ENCODE measurements around the gene MED19.
A peak's percentile ranks its signal among the peaks of the same experiment; 100 is the strongest.

The MED19 gene

DNA sequence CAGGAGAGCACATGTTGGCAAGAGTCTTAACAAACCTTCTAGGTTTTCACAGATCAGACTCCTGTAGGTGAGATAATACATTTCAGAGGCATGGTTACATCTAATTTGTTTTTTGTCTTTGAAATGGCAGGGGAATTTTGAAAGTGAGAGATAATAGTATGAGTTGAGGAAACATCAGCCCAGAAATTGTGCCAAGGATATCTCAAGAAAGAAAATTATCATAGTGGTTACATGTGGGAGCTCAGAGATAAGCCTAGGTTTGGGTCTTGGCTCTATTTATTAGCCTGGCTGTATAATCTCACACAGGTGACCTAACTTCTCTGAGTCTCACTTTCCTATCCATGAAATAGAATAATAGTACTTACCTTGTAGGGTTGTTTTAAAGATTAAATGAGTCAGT, 39.2 kb upstream of the MED19 start:
- Histone ChIP-seq H3K4me1 (ENCODE audit: control insufficient read depth in 1 of 2, insufficient read depth in 2 of 2, low read length in 2 of 2) (no peaks in the 10 kb centered on the region), H3K4me3 (ENCODE audit: low read depth, low read length) (no peak overlapping the region), H3K18ac (ENCODE audit: low read length) (no peak overlapping the region), H4K8ac (ENCODE audit: low read depth, low read length) (no peak overlapping the region), H3K27me3 (ENCODE audit: insufficient read depth, low read length) (no peaks in the 10 kb centered on the region), H4K12ac (ENCODE audit: low read depth, low read length) (no peak overlapping the region), H2BK120ac (ENCODE audit: insufficient read depth, low read length, poor library complexity) (no peak overlapping the region), H2BK5ac (ENCODE audit: low read depth, low read length, poor library complexity) (no peak overlapping the region), H3K27ac (ENCODE audit: low read depth, low read length) (no peak overlapping the region), H4K91ac (ENCODE audit: low read depth, low read length) (no peak overlapping the region), H3K36me3 (ENCODE audit: control insufficient read depth in 1 of 2, insufficient read depth in 2 of 2, low read length in 2 of 2) (no peaks in the 10 kb centered on the region), H2AK5ac (ENCODE audit: low read length) (no peak overlapping the region), H3K9ac (ENCODE audit: low read length) (no peak overlapping the region), H2BK12ac (ENCODE audit: low read length) (no peak overlapping the region), H3K23ac (ENCODE audit: low read length) (no peak overlapping the region), H3K14ac (ENCODE audit: low read length) (no peak overlapping the region), H3K79me2 (ENCODE audit: control insufficient read depth, insufficient read depth, low read length, poor library complexity) (no peaks in the 10 kb centered on the region), H3K4ac (ENCODE audit: low read depth, low read length) (no peak overlapping the region), H3K9me3 (ENCODE audit: insufficient read depth, low read depth, low read length) (peaks cover 1% of the 10 kb centered on the region), H3K4me2 (ENCODE audit: low read length) (no peak overlapping the region), H2AFZ (ENCODE audit: insufficient read depth, low read length, poor library complexity) (no peak overlapping the region), H3K79me1 (ENCODE audit: low read length) (no peaks in the 10 kb centered on the region)
- no peak for DNase-seq

DNA sequence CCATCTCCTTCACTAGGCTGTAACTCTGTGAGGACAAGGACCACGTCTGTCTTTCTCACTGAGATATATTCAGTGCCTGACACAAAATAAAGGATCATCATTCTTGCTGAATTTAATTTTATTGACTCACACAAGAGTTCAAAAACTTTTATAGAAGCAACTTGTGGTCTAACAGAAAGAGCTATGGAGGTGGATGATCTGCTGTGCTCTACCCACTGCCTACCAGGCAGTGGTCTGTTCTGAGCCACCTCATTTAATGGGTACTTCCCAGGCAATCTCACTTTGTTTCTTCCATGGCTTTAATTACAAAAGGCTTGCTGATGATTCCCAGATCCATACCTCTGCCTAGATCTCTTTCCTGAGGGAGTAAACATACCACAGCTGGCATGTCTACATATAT, 34.9 kb upstream of the MED19 start:
- Histone ChIP-seq H4K91ac (ENCODE audit: low read depth, low read length) (no peak overlapping the region), H2AK5ac (ENCODE audit: low read length) (no peak overlapping the region), H3K27me3 (ENCODE audit: insufficient read depth, low read length) (no peaks in the 10 kb centered on the region), H3K4ac (ENCODE audit: low read depth, low read length) (no peak overlapping the region), H3K4me3 (ENCODE audit: low read depth, low read length) (no peak overlapping the region), H3K9ac (ENCODE audit: low read length) (no peak overlapping the region), H3K36me3 (ENCODE audit: control insufficient read depth in 1 of 2, insufficient read depth in 2 of 2, low read length in 2 of 2) (peaks cover 11 to 24% of the 10 kb centered on the region in 2 experiments), H3K79me1 (ENCODE audit: low read length) (peaks cover 2% of the 10 kb centered on the region), H3K79me2 (ENCODE audit: control insufficient read depth, insufficient read depth, low read length, poor library complexity) (peaks cover 3% of the 10 kb centered on the region), H2BK12ac (ENCODE audit: low read length) (no peak overlapping the region), H3K18ac (ENCODE audit: low read length) (no peak overlapping the region), H3K4me2 (ENCODE audit: low read length) (no peak overlapping the region), H3K4me1 (ENCODE audit: control insufficient read depth in 1 of 2, insufficient read depth in 2 of 2, low read length in 2 of 2) (peaks cover 0 to 5% of the 10 kb centered on the region in 2 experiments), H3K14ac (ENCODE audit: low read length) (no peak overlapping the region), H4K8ac (ENCODE audit: low read depth, low read length) (no peak overlapping the region), H2AFZ (ENCODE audit: insufficient read depth, low read length, poor library complexity) (no peak overlapping the region), H2BK120ac (ENCODE audit: insufficient read depth, low read length, poor library complexity) (no peak overlapping the region), H3K27ac (ENCODE audit: low read depth, low read length) (no peak overlapping the region), H4K12ac (ENCODE audit: low read depth, low read length) (no peak overlapping the region), H3K9me3 (ENCODE audit: insufficient read depth, low read depth, low read length) (no peaks in the 10 kb centered on the region), H2BK5ac (ENCODE audit: low read depth, low read length, poor library complexity) (no peak overlapping the region), H3K23ac (ENCODE audit: low read length) (no peak overlapping the region)
- WGBS (ENCODE audit: extremely low coverage, insufficient coverage, insufficient read length), result no CpG with 5 or more reads among the region's 1 CpG
- no peak for DNase-seq

DNA sequence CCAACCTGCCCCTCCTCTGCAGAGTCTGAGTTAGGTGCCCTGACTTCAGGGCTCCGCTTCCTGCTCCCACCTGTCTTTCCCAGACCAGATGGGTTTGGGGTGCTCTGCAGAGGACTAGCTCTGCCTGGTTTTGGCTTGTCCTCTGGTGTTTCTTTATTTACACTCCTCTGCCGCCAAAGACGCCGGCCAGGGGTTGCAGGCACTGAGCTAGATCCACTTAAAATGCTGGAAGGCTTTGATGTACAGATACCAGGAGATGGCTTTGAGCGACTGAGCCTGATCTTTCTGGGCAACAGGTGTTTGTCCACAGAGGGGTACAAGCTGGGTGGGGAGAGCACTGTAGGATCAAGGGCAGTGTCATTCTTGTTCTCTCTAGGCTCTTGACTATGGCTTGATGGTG, 33.2 kb upstream of the MED19 start:
- no peak overlapping the region for H4K91ac ChIP-seq (ENCODE audit: low read depth, low read length)
- H4K8ac ChIP-seq (ENCODE audit: low read depth, low read length), result no peak overlapping the region
- H4K12ac ChIP-seq (ENCODE audit: low read depth, low read length), result peak overlapping the region; percentile 24
- H2BK5ac ChIP-seq (ENCODE audit: low read depth, low read length, poor library complexity), result no peak overlapping the region
- peaks cover 0 to 8% of the 10 kb centered on the region in 2 experiments for H3K4me1 ChIP-seq (ENCODE audit: control insufficient read depth in 1 of 2, insufficient read depth in 2 of 2, low read length in 2 of 2)
- H3K27me3 ChIP-seq (ENCODE audit: insufficient read depth, low read length), result no peaks in the 10 kb centered on the region
- peaks cover 9% of the 10 kb centered on the region for H3K79me2 ChIP-seq (ENCODE audit: control insufficient read depth, insufficient read depth, low read length, poor library complexity)
- no peak overlapping the region for H3K4me3 ChIP-seq (ENCODE audit: low read depth, low read length)
- no peak overlapping the region for H2AK5ac ChIP-seq (ENCODE audit: low read length)
- H3K4ac ChIP-seq (ENCODE audit: low read depth, low read length), result no peak overlapping the region
- no peak overlapping the region for H3K4me2 ChIP-seq (ENCODE audit: low read length)
- H3K23ac ChIP-seq (ENCODE audit: low read length), result no peak overlapping the region
- WGBS (ENCODE audit: extremely low coverage, insufficient coverage, insufficient read length), result no CpG with 5 or more reads among the region's 5 CpGs
- peaks cover 10% of the 10 kb centered on the region for H3K79me1 ChIP-seq (ENCODE audit: low read length)
- H2BK12ac ChIP-seq (ENCODE audit: low read length), result no peak overlapping the region
- peaks cover 11 to 24% of the 10 kb centered on the region in 2 experiments for H3K36me3 ChIP-seq (ENCODE audit: control insufficient read depth in 1 of 2, insufficient read depth in 2 of 2, low read length in 2 of 2)
- H3K27ac ChIP-seq (ENCODE audit: low read depth, low read length), result no peak overlapping the region
- no peak overlapping the region for H3K14ac ChIP-seq (ENCODE audit: low read length)
- no peak overlapping the region for H2AFZ ChIP-seq (ENCODE audit: insufficient read depth, low read length, poor library complexity)
- no peak overlapping the region for H2BK120ac ChIP-seq (ENCODE audit: insufficient read depth, low read length, poor library complexity)
- no peak overlapping the region for H3K18ac ChIP-seq (ENCODE audit: low read length)
- H3K9me3 ChIP-seq (ENCODE audit: insufficient read depth, low read depth, low read length), result no peaks in the 10 kb centered on the region
- no peak overlapping the region for H3K9ac ChIP-seq (ENCODE audit: low read length)
- no peak for DNase-seq

GRCh38 chr11:57744357-57744756, 32.3 kb upstream of the MED19 start:
- no peak overlapping the region for H3K18ac ChIP-seq (ENCODE audit: low read length)
- no peak overlapping the region for H2AFZ ChIP-seq (ENCODE audit: insufficient read depth, low read length, poor library complexity)
- no peak overlapping the region for H4K12ac ChIP-seq (ENCODE audit: low read depth, low read length)
- no CpG with 5 or more reads among the region's 2 CpGs for WGBS (ENCODE audit: extremely low coverage, insufficient coverage, insufficient read length)
- H4K91ac ChIP-seq (ENCODE audit: low read depth, low read length), result no peak overlapping the region
- H3K23ac ChIP-seq (ENCODE audit: low read length), result no peak overlapping the region
- peaks cover 0 to 8% of the 10 kb centered on the region in 2 experiments for H3K4me1 ChIP-seq (ENCODE audit: control insufficient read depth in 1 of 2, insufficient read depth in 2 of 2, low read length in 2 of 2)
- H3K4me3 ChIP-seq (ENCODE audit: low read depth, low read length), result no peak overlapping the region
- H2BK5ac ChIP-seq (ENCODE audit: low read depth, low read length, poor library complexity), result no peak overlapping the region
- H2AK5ac ChIP-seq (ENCODE audit: low read length), result no peak overlapping the region
- no peak overlapping the region for H4K8ac ChIP-seq (ENCODE audit: low read depth, low read length)
- no peak overlapping the region for H2BK120ac ChIP-seq (ENCODE audit: insufficient read depth, low read length, poor library complexity)
- peaks cover 10% of the 10 kb centered on the region for H3K79me1 ChIP-seq (ENCODE audit: low read length)
- no peak overlapping the region for H3K14ac ChIP-seq (ENCODE audit: low read length)
- H3K4ac ChIP-seq (ENCODE audit: low read depth, low read length), result no peak overlapping the region
- H3K27ac ChIP-seq (ENCODE audit: low read depth, low read length), result no peak overlapping the region
- H3K27me3 ChIP-seq (ENCODE audit: insufficient read depth, low read length), result no peaks in the 10 kb centered on the region
- peaks cover 9% of the 10 kb centered on the region for H3K79me2 ChIP-seq (ENCODE audit: control insufficient read depth, insufficient read depth, low read length, poor library complexity)
- no peak overlapping the region for H3K4me2 ChIP-seq (ENCODE audit: low read length)
- H3K9me3 ChIP-seq (ENCODE audit: insufficient read depth, low read depth, low read length), result no peaks in the 10 kb centered on the region
- no peak overlapping the region for H2BK12ac ChIP-seq (ENCODE audit: low read length)
- H3K36me3 ChIP-seq (ENCODE audit: control insufficient read depth in 1 of 2, insufficient read depth in 2 of 2, low read length in 2 of 2), result peaks cover 11 to 24% of the 10 kb centered on the region in 2 experiments
- no peak overlapping the region for H3K9ac ChIP-seq (ENCODE audit: low read length)
- no peak for DNase-seq
